ENCODE measurements around the gene EMC6.

GRCh38 chr17:3688027-3688553, 19.5 kb downstream of the EMC6 start:
- TF ChIP-seq EZH2 (IDR thresholded peaks at IDR 0.05; ENCODE audit: borderline replicate concordance, low read depth, low read length, severe bottlenecking), result no peak
- no peak for TF ChIP-seq CTCF (IDR thresholded peaks at IDR 0.05; ENCODE audit: borderline replicate concordance, extremely low read depth, low read length, poor library complexity, severe bottlenecking)
